Peyer's patch (tissue), 4 donors: ENCODE data around the gene MTERF4.

Source experiments
- CTCF ChIP-seq, 6 experiments: fragments of 450-650 bp in 4 of 6; fragments of 200-600 bp in 2 of 6; sonication (generic) in 1 of 6; IDR thresholded peaks; one replicate each; pipeline ENCODE4 v1.5.1; 2017 to 2019; ENCODE audit warnings: antibody characterized with exemption in 6 of 6, mild to moderate bottlenecking in 3 of 6, moderate library complexity in 1 of 6
- POLR2A ChIP-seq, 2 donors: fragments of 450-650 bp; IDR thresholded peaks; one replicate each; pipeline ENCODE4 v1.5.1; 2017; ENCODE audit warnings: antibody characterized with exemption in 2 of 2, mild to moderate bottlenecking in 2 of 2, moderate library complexity in 2 of 2

GRCh38 chr2:241112046-241112445, 10.0 kb upstream of the MTERF4 start:
- TF ChIP-seq CTCF (IDR thresholded peaks at IDR 0.05): no peak
- TF ChIP-seq POLR2A (IDR thresholded peaks at IDR 0.05): no peak
